Measurements from ENCODE around the gene KLHDC3. TPM values are rescaled to one million over a fixed set of nuclear protein-coding genes. Genes with fewer than 3 reads are reported as not detected.

The KLHDC3 gene
- total and polyA plus RNA-seq, 2 of the 8 experiments (the other 6 are each of a cell fraction or from before 2014, with no cell fraction given): 181 to 203 TPM

DNA sequence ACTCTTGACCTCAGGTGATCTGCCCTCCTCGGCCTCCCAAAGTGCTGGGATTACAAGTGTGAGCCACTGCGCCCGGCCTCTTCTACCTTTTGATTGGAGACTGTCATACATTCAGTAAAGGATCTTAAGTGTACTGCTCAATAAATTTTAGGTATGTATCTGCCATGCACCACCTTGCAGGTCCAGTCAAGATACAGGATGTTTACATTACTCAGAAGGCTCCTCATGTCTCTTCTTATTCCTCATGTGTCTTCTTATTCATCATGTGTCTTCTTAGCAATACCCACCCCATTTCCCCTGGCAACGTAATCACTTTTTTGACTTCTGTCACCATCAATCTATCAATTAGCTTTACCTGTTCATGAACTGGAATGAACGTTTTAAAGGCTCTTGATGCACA is 8.2 kb upstream of the KLHDC3 start:
- Histone ChIP-seq H2AK5ac (ENCODE audit: low read depth, low read length) (no peak overlapping the region), H3K23ac (ENCODE audit: insufficient read length) (no peak overlapping the region), H2AFZ (ENCODE audit: low read length) (no peak overlapping the region)
- TF ChIP-seq SIN3A (conservative IDR thresholded peaks at IDR 0.05 in 1 of 2, IDR thresholded peaks at IDR 0.05 in 1 of 2; ENCODE audit: low read depth in 1 of 2, low read length in 2 of 2) (no peak), KDM5A (IDR thresholded peaks at IDR 0.05; ENCODE audit: low read length) (no peak), GTF2F1 (IDR thresholded peaks at IDR 0.05; ENCODE audit: borderline replicate concordance, low read depth, low read length) (no peak), CREB1 (IDR thresholded peaks at IDR 0.05) (no peak), NANOG (IDR thresholded peaks at IDR 0.05; ENCODE audit: insufficient read depth, low read depth, low read length, poor library complexity, severe bottlenecking) (no peak), KDM1A (IDR thresholded peaks at IDR 0.05; ENCODE audit: borderline replicate concordance, low read length) (no peak), TBP (IDR thresholded peaks at IDR 0.05; ENCODE audit: low read depth, low read length) (no peak), HDAC6 (IDR thresholded peaks at IDR 0.05; ENCODE audit: low read depth, low read length) (no peak), ZNF274 (IDR thresholded peaks at IDR 0.05; ENCODE audit: borderline replicate concordance, extremely low read depth, low read length) (no peak), NRF1 (IDR thresholded peaks at IDR 0.05; ENCODE audit: low read depth, low read length) (no peak), RBBP5 (IDR thresholded peaks at IDR 0.05; ENCODE audit: borderline replicate concordance, low read depth, low read length) (no peak), RFX5 (IDR thresholded peaks at IDR 0.05; ENCODE audit: borderline replicate concordance, low read depth, low read length) (no peak)
- TF ChIP-seq, protein P1, sequence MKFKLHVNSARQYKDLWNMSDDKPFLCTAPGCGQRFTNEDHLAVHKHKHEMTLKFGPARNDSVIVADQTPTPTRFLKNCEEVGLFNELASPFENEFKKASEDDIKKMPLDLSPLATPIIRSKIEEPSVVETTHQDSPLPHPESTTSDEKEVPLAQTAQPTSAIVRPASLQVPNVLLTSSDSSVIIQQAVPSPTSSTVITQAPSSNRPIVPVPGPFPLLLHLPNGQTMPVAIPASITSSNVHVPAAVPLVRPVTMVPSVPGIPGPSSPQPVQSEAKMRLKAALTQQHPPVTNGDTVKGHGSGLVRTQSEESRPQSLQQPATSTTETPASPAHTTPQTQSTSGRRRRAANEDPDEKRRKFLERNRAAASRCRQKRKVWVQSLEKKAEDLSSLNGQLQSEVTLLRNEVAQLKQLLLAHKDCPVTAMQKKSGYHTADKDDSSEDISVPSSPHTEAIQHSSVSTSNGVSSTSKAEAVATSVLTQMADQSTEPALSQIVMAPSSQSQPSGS (IDR thresholded peaks at IDR 0.05; ENCODE audit: low read length): no peak

More for the DNA sequence above, 8.2 kb upstream of the KLHDC3 start:
- Histone ChIP-seq H3K4me3 (ENCODE audit: extremely low read depth in 1 of 4, insufficient read depth in 2 of 4, low read depth in 3 of 4, low read length in 4 of 4) (no peak overlapping the region), H3K27ac (ENCODE audit: low read depth, low read length) (no peak overlapping the region), H3K36me3 (ENCODE audit: control insufficient read depth in 2 of 4, insufficient read depth in 4 of 4, low read length in 3 of 4) (peaks cover 9 to 40% (median 24%) of the 10 kb centered on the region in 4 experiments), H3K14ac (ENCODE audit: insufficient read length) (no peak overlapping the region), H3K18ac (ENCODE audit: extremely low read depth, low read length) (no peak overlapping the region), H4K5ac (ENCODE audit: insufficient read length, low read depth, low read length) (no peak overlapping the region), H3K79me1 (ENCODE audit: low read depth, low read length) (peaks cover 3% of the 10 kb centered on the region), H2BK15ac (ENCODE audit: low read length) (no peak overlapping the region), H2BK12ac (ENCODE audit: low read depth, low read length) (no peak overlapping the region), H3K9ac (replicated peaks in 1 of 4; ENCODE audit: extremely low read depth in 1 of 4, low read depth in 3 of 4, low read length in 3 of 4) (no peak overlapping the region), H4K91ac (replicated peaks; ENCODE audit: insufficient read length, low read length) (no peak overlapping the region), H2BK120ac (replicated peaks; ENCODE audit: low read depth, low read length) (no peak overlapping the region), H3K56ac (replicated peaks; ENCODE audit: insufficient read length, low read depth, low read length) (no peak overlapping the region), H3K27me3 (replicated peaks in 1 of 4; ENCODE audit: control insufficient read depth in 3 of 4, extremely low read depth in 1 of 4, insufficient read depth in 3 of 4, low read length in 3 of 4) (no peaks in the 10 kb centered on the region), H3K9me3 (ENCODE audit: insufficient read depth in 2 of 2, low read depth in 1 of 2, low read length in 1 of 2) (no peaks in the 10 kb centered on the region), H2BK20ac (ENCODE audit: low read length) (no peak overlapping the region), H4K8ac (ENCODE audit: extremely low read depth, insufficient read depth, low read length) (no peak overlapping the region), H3K4ac (replicated peaks; ENCODE audit: insufficient read length, low read depth, low read length) (no peak overlapping the region), H3K79me2 (ENCODE audit: control insufficient read depth in 1 of 2, insufficient read depth in 2 of 2, low read length in 2 of 2) (no peaks in the 10 kb centered on the region), H3K4me1 (replicated peaks in 1 of 4; ENCODE audit: control insufficient read depth in 3 of 4, insufficient read depth in 4 of 4, low read length in 3 of 4) (no peaks in the 10 kb centered on the region), H2BK5ac (ENCODE audit: low read depth, low read length) (no peak overlapping the region), H3K23me2 (ENCODE audit: low read depth, low read length) (no peaks in the 10 kb centered on the region), H3K4me2 (ENCODE audit: insufficient read depth in 1 of 2, low read depth in 2 of 2, low read length in 2 of 2) (no peak overlapping the region), H4K20me1 (replicated peaks in 1 of 2; ENCODE audit: control insufficient read depth in 1 of 2, insufficient read depth in 2 of 2, low read length in 2 of 2) (peaks cover 0 to 12% of the 10 kb centered on the region in 2 experiments)
- WGBS, 2 experiments (ENCODE audit: extremely low coverage in 1 of 2, insufficient coverage in 1 of 2, insufficient read length in 1 of 2, insufficient replicate concordance in 2 of 2, low coverage in 1 of 2, low lambda C conversion rate in 2 of 2, missing lambda C conversion rate in 1 of 2): 95% methylated on average over 5 of the region's 5 CpGs; no CpG with 5 or more reads in 1 of the 2 experiments
- POLR2A ChIA-PET (ENCODE audit: partially characterized antibody): interaction anchor here (1.1 to 2.0 kb wide), 3 partner anchors 11 to 18 kb away, joined by 3 to 11 read pairs (median 5); partner anchors contain the start of gene RRP36
- DNase-seq (ENCODE audit: low read depth in 1 of 2, low spot score in 2 of 2) (no peak), FAIRE-seq (no peak)
- CTCF ChIA-PET (ENCODE audit: partially characterized antibody): interaction anchor here (0.5 to 6.0 kb wide), 8 partner anchors 10 to 320 kb away, joined by 3 to 33 read pairs (median 4); partner anchors contain the start of gene RRP36

All from H1 (cell line).